Nephron (organoid): Measurements from ENCODE around the gene KDM7A.

Source experiments
- H3K27ac Mint-ChIP-seq, 3 experiments: 2 replicates each; pipeline ENCODE4 v1.8.0; 2020; ENCODE audit warnings: mixed read lengths in 3 of 3, mild to moderate bottlenecking in 2 of 3, moderate library complexity in 1 of 3
- H3K27me3 Mint-ChIP-seq: 2 replicates; pipeline ENCODE4 v1.8.0; 2021; ENCODE audit warnings: low read depth, mild to moderate bottlenecking, moderate library complexity, mixed read lengths
- H3K36me3 Mint-ChIP-seq: 2 replicates; pipeline ENCODE4 v1.8.0; 2020; ENCODE audit warnings: low read depth, mixed read lengths
- H3K4me1 Mint-ChIP-seq: 2 replicates; pipeline ENCODE4 v1.8.0; 2020; ENCODE audit warnings: mixed read lengths
- H3K4me3 Mint-ChIP-seq, 3 experiments: 2 replicates each; pipeline ENCODE4 v1.8.0; 2020; ENCODE audit warnings: mild to moderate bottlenecking in 3 of 3, mixed read lengths in 3 of 3, moderate library complexity in 2 of 3
- H3K9me3 Mint-ChIP-seq: 2 replicates; pipeline ENCODE4 v1.8.0; 2020; ENCODE audit warnings: mixed read lengths
- TF ChIP-seq, protein P1 (sequence below), 3 experiments: fragments of 200-600 bp; sonication (generic); IDR thresholded peaks; one replicate each; pipeline ENCODE4 v1.5.0; 2021; ENCODE audit warnings: antibody characterized with exemption in 3 of 3; ENCODE audit not compliant: unreplicated experiment in 3 of 3

Gene KDM7A

GRCh38 chr7:140057143-140057535 is 119.6 kb downstream of the KDM7A start:
- Mint-ChIP-seq H3K4me1 (peaks cover 12% of the 10 kb centered on the region), H3K36me3 (no peaks in the 10 kb centered on the region), H3K27me3 (peaks cover 24% of the 10 kb centered on the region), H3K9me3 (no peaks in the 10 kb centered on the region), H3K4me3 (no peak overlapping the region), H3K27ac (no peak overlapping the region)
- TF ChIP-seq, protein P1, sequence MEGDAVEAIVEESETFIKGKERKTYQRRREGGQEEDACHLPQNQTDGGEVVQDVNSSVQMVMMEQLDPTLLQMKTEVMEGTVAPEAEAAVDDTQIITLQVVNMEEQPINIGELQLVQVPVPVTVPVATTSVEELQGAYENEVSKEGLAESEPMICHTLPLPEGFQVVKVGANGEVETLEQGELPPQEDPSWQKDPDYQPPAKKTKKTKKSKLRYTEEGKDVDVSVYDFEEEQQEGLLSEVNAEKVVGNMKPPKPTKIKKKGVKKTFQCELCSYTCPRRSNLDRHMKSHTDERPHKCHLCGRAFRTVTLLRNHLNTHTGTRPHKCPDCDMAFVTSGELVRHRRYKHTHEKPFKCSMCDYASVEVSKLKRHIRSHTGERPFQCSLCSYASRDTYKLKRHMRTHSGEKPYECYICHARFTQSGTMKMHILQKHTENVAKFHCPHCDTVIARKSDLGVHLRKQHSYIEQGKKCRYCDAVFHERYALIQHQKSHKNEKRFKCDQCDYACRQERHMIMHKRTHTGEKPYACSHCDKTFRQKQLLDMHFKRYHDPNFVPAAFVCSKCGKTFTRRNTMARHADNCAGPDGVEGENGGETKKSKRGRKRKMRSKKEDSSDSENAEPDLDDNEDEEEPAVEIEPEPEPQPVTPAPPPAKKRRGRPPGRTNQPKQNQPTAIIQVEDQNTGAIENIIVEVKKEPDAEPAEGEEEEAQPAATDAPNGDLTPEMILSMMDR (IDR thresholded peaks at IDR 0.05; ENCODE audit: unreplicated experiment in 3 of 3), result no peak

DNA sequence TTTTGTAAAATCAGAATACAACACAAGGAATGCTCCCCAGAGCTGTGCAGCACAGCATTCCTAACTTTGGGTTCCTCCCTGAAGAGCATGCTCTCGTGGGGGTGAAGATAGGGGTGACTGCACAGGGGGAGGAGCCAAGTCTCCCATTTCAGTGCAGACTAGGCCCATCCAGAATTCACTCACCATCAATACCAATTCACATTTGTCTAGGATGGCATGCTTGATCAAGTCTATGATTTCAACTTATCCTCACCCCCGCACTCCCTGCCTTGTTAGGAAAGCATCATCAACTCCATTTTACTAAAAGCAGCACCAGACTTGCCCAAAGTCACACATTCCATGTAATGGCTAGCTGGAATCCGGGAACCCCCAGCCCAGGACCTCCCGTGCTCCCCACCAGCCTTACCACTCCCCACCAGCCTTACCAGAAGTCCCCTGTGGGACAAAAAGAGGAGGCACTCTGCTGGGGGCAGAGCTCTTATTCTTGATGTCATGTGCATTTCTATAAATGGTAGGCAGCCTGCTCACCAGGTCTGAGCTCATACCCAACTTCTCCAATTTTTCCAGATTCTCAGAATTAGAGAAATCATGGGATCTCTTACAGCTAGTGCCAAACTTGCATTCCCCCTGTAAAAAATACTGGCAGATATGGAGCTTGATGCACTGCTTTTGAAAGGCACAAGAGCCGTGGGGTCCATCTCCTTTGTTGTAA is 120.2 kb downstream of the KDM7A start:
- Mint-ChIP-seq H3K9me3 (no peaks in the 10 kb centered on the region), H3K36me3 (no peaks in the 10 kb centered on the region), H3K4me1 (peaks cover 11% of the 10 kb centered on the region), H3K27me3 (peaks cover 25% of the 10 kb centered on the region), H3K27ac (no peak overlapping the region), H3K4me3 (no peak overlapping the region)
- TF ChIP-seq, protein P1 (IDR thresholded peaks at IDR 0.05; ENCODE audit: unreplicated experiment in 3 of 3), result no peak

GRCh38 chr7:140055833-140056232 is 121.0 kb downstream of the KDM7A start:
- Mint-ChIP-seq H3K9me3 (no peaks in the 10 kb centered on the region), H3K27ac (no peak overlapping the region), H3K4me3 (no peak overlapping the region), H3K27me3 (peaks cover 19% of the 10 kb centered on the region), H3K4me1 (peaks cover 4% of the 10 kb centered on the region), H3K36me3 (no peaks in the 10 kb centered on the region)
- TF ChIP-seq, protein P1 (IDR thresholded peaks at IDR 0.05; ENCODE audit: unreplicated experiment in 3 of 3), result no peak

DNA sequence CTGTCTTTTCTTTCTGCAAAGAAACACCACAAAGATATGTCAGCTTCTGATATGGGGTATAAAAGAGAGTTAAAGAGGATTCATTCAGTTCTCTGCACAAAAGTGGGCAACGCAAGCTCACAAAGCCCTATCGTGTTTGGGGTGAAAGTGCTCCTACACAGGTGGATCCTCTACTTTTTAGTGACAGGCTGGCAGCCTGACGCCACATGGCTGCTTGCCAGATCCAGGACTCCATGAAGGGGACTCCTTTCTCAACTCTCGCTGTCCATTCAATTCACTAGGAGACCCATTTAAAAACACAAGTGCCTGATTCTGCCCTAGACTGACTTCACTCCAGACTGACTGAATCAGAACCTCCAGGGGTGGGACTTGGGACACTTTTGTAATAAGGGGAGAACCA is 122.0 kb downstream of the KDM7A start:
- no peak overlapping the region for H3K27ac Mint-ChIP-seq
- H3K9me3 Mint-ChIP-seq, result no peaks in the 10 kb centered on the region
- no peaks in the 10 kb centered on the region for H3K36me3 Mint-ChIP-seq
- TF ChIP-seq, protein P1 (IDR thresholded peaks at IDR 0.05; ENCODE audit: unreplicated experiment in 3 of 3), result no peak
- no peak overlapping the region for H3K4me3 Mint-ChIP-seq
- H3K4me1 Mint-ChIP-seq, result no peaks in the 10 kb centered on the region
- H3K27me3 Mint-ChIP-seq, result peaks cover 13% of the 10 kb centered on the region

GRCh38 chr7:140053812-140054539 is 122.8 kb downstream of the KDM7A start:
- Mint-ChIP-seq H3K4me3 (no peak overlapping the region), H3K36me3 (no peaks in the 10 kb centered on the region), H3K27ac (no peak overlapping the region), H3K9me3 (no peaks in the 10 kb centered on the region), H3K27me3 (peaks cover 5% of the 10 kb centered on the region), H3K4me1 (no peaks in the 10 kb centered on the region)
- TF ChIP-seq, protein P1 (IDR thresholded peaks at IDR 0.05; ENCODE audit: unreplicated experiment in 3 of 3), result no peak
